AG09319 (cell line): ENCODE data around the gene BPHL.

ENCODE experiments used
- DNase-seq: peaks from one replicate; pipeline ENCODE4 v3.0.0-alpha.2; 2010; ENCODE audit warnings: low read depth; ENCODE audit errors: extremely low read depth
- TF ChIP-seq, protein P1 (sequence below): IDR thresholded peaks from 2 replicates; pipeline ENCODE4 v1.5.1; 2011; ENCODE audit warnings: low read depth, mild to moderate bottlenecking, inconsistent platforms, low read length, moderate library complexity

BPHL gene

DNA sequence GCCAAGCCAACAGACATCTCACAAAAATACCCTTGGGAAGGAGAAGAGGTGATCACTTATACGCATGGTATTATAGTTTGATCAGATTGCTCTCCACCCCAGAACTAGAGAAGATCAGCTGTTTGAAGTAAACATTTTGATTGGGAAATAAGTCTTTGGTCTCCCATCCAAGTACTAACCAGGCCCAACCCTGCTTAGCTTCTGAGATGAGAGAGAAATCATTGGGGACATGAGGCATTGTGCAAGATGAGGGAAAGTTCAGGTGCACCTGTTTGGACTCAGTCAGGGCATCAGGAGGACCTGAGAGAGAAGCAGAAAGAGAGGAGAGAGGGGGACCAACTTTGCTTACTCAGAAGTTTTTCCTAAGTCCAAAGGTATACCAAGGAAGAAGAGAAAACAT, 38.8 kb upstream of the BPHL start:
- DNase-seq, result no peak
- TF ChIP-seq, protein P1, sequence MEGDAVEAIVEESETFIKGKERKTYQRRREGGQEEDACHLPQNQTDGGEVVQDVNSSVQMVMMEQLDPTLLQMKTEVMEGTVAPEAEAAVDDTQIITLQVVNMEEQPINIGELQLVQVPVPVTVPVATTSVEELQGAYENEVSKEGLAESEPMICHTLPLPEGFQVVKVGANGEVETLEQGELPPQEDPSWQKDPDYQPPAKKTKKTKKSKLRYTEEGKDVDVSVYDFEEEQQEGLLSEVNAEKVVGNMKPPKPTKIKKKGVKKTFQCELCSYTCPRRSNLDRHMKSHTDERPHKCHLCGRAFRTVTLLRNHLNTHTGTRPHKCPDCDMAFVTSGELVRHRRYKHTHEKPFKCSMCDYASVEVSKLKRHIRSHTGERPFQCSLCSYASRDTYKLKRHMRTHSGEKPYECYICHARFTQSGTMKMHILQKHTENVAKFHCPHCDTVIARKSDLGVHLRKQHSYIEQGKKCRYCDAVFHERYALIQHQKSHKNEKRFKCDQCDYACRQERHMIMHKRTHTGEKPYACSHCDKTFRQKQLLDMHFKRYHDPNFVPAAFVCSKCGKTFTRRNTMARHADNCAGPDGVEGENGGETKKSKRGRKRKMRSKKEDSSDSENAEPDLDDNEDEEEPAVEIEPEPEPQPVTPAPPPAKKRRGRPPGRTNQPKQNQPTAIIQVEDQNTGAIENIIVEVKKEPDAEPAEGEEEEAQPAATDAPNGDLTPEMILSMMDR, result no peak

DNA sequence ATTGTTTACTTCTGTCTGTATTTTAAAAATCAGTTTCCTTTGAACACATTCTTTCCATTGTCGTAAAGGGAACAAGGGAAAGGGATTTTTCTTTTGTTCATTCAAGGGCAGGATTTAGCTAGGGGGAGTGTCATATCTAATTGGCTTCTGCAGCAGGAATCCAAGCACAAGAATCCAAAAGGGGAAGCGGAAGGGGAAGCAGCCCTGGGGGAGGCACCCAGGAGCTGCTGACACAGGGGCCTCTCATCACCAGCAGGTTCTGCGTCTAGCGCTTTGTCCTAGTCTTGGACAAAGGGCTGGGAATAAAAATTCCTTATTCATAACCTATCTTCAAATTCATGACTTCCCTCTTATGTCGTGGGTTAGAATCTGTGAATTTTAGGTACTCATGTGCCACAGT, 36.6 kb upstream of the BPHL start:
- DNase-seq, result no peak
- TF ChIP-seq, protein P1, result no peak

DNA sequence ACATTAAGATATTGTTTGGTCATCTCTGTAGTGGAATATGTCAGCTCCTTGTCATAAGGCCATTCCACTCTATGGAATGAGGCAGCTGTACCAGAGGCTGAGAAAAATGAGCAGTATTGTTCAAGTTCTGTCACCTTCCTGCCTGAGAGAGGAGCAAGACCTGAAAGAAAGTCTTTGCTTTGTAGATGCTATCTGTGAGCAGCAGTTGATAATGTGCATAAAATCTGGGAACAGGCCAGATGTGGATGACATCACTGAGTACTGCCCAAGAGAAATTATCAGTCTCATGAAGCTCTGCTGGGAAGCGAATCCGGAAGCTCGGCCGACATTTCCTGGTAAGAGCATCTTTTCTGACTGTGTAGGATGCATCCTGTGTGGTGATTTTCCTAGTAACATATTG, 33.4 kb upstream of the BPHL start:
- TF ChIP-seq, protein P1, result no peak
- DNase-seq, result no peak

DNA sequence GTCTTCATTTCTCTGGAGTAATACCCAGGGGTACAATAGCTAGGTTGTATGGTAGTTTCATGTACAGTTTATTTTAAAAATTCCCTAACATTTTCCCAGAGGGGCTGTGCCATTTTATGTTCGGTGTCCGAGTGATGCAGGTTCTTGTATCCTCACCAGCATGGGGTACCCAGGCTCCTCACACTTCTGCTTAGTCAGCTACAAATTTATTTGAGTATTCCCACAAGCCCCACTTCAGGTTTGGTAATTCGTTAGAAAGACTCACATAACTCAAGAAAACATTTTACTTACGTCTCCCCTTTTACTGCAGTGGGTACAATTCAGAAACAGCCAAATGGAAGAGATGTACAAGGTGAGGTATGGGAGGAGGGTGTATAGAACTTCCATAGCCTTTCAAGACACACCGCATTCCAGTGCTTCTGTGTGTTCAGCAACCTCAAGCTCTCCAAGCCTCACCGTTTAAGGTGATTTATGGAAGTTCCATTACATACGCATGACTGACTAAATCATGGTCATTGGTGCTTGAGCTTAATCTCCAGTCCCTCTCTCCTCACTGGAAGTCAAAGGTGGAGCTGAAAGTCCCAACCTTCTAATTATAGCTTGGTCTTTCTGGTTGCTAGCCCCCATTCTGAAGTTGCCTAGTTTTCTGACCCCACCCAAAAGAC, 32.1 kb upstream of the BPHL start:
- TF ChIP-seq, protein P1, result no peak
- no peak for DNase-seq

DNA sequence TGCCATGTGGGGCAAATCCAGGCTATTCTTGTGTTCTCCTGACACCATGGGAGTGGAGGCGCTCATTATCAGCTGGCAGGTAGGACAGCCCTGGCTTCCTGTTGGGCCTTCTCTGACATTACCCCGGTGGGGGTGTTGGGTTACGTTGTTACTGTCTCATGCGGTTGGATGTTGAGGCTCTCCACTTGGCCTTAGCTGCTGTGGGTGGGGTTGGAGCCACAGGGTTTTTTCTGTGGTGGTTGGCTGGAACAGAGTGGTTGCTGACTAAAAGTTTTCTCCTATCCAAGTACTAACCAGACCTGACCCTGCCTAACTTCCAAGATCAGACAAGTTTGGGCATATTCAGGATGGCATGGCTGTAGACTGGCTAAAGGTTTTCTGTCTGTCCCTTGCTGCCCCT, 30.1 kb upstream of the BPHL start:
- TF ChIP-seq, protein P1, result no peak
- DNase-seq, result no peak

DNA sequence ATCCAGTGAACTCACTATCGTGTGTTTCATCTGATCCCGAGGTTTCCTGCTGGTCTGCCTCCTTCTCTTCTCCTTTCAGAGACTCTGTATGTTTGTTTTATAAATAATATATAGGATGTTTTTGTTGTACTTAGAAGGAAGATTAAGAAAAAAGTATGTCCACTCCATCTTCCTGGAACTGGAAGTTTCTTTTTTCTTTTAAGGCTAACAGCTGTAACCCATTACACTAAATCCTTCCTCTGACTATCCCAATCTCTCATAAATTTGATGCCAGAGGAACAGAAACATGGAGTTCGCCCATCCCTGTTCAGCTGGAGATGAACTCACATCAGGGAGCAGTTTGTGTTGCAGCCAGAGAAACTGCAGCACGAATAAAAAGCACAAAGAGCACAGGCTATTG, 29.5 kb upstream of the BPHL start:
- no peak for DNase-seq
- TF ChIP-seq, protein P1, result no peak

DNA sequence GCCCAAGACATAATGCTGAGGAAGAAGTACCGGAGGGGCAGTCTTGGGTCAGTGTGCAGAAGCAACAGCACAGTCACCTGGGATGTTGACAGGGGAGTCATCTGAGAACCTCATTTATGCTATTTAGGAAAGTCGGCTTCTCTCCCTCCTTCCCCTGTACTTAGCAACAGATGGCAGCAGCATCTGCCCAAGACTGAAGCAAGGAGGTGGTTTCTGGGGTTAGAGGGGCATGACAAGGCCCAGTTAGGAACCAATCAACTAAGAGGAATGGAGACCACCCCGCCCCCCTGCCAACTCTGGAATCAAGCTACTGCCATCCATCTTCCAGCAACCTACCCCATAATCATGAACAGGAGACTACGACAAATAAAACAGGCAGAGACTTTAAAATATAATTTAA, 28.5 kb upstream of the BPHL start:
- TF ChIP-seq, protein P1, result no peak
- DNase-seq, result no peak
